SJSA1 (cell line): ENCODE measurements around the gene SAMD5. TPM values are rescaled to one million over a fixed set of nuclear protein-coding genes. Genes with fewer than 3 reads are reported as not detected.

ENCODE experiments used
- DNase-seq, 2 experiments: peaks; one replicate each; pipeline ENCODE4 v3.0.0-alpha.2; 2015 to 2020; ENCODE audit warnings: low spot score in 2 of 2, low read depth in 1 of 2
- H3K27ac ChIP-seq: fragments of 250-450 bp; sonication (Bioruptor Pico); 2 replicates; pipeline ENCODE4 v1.5.1; 2020; ENCODE audit warnings: mild to moderate bottlenecking, moderate library complexity
- H3K27me3 ChIP-seq: fragments of 250-450 bp; sonication (Bioruptor Pico); replicated peaks from 2 replicates; pipeline ENCODE4 v1.5.1; 2020; ENCODE audit warnings: mild to moderate bottlenecking, moderate library complexity
- H3K36me3 ChIP-seq: fragments of 250-450 bp; sonication (Bioruptor Pico); 2 replicates; pipeline ENCODE4 v1.5.1; 2020; ENCODE audit warnings: mild to moderate bottlenecking
- H3K4me1 ChIP-seq: fragments of 250-450 bp; sonication (Bioruptor Pico); replicated peaks from 2 replicates; pipeline ENCODE4 v1.6.1; 2021; ENCODE audit warnings: mild to moderate bottlenecking
- H3K4me3 ChIP-seq: fragments of 250-450 bp; sonication (Bioruptor Pico); 2 replicates; pipeline ENCODE4 v1.5.1; 2020; ENCODE audit warnings: mild to moderate bottlenecking
- H3K9me3 ChIP-seq: fragments of 250-450 bp; sonication (Bioruptor Pico); replicated peaks from 2 replicates; pipeline ENCODE4 v1.5.1; 2020; ENCODE audit warnings: mild to moderate bottlenecking
- total RNA-seq: library from RNA; depleted of rRNA; stranded (reverse); fragments of >200 nt; shearing (Covaris generic); gene quantifications from 2 replicates; pipeline ENCODE4 v1.2.3, GENCODE V29; 2014

The SAMD5 gene
- total RNA-seq, 1 experiment from 2014 or later = 21.5 TPM

- Histone ChIP-seq H3K27me3 (no peaks in the 10 kb centered on the region), H3K4me1 (peaks cover 4% of the 10 kb centered on the region; the same call in 1 of the 2 replicates), H3K36me3 (no peaks in the 10 kb centered on the region), H3K9me3 (no peaks in the 10 kb centered on the region), H3K4me3 (no peak overlapping the region), H3K27ac (no peak overlapping the region)
- no peak for DNase-seq
These were observed 80.0 kb downstream of the SAMD5 start for GRCh38 chr6:147588469-147588868.

- peaks cover 4% of the 10 kb centered on the region; the same call in 1 of the 2 replicates for H3K4me1 ChIP-seq
- no peak overlapping the region for H3K27ac ChIP-seq
- no peaks in the 10 kb centered on the region for H3K27me3 ChIP-seq
- no peak overlapping the region for H3K4me3 ChIP-seq
- no peak for DNase-seq
- H3K9me3 ChIP-seq = no peaks in the 10 kb centered on the region
- H3K36me3 ChIP-seq = no peaks in the 10 kb centered on the region
These were observed 81.3 kb downstream of the SAMD5 start for GRCh38 chr6:147589739-147590250.

DNA sequence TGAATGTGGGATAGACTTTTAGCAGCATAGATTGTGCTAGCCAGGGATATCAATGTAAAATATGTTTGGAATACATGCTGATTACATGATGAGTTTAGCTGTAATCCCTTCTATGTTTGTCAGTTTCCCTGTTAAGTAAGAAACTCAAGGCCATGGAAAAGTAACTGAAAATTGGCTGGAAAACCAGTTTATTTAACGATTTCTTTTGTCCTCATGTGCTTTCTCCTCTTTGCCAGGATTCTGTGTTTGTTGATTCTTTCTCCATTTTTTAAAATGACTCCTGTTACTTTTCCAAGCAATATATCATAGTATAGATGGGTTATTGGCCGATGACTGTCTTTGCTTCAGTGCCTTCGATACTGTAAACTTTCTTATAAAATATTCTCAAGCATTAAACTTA lies 87.5 kb downstream of the SAMD5 start:
- no peaks in the 10 kb centered on the region for H3K9me3 ChIP-seq
- H3K4me3 ChIP-seq = no peak overlapping the region
- H3K4me1 ChIP-seq = no peaks in the 10 kb centered on the region
- H3K36me3 ChIP-seq = no peaks in the 10 kb centered on the region
- 0 out of 2 replicates have a peak, but pooled peaks cover 3% of the 10 kb centered on the region for H3K27me3 ChIP-seq
- no peak overlapping the region for H3K27ac ChIP-seq
- DNase-seq = no peak

DNA sequence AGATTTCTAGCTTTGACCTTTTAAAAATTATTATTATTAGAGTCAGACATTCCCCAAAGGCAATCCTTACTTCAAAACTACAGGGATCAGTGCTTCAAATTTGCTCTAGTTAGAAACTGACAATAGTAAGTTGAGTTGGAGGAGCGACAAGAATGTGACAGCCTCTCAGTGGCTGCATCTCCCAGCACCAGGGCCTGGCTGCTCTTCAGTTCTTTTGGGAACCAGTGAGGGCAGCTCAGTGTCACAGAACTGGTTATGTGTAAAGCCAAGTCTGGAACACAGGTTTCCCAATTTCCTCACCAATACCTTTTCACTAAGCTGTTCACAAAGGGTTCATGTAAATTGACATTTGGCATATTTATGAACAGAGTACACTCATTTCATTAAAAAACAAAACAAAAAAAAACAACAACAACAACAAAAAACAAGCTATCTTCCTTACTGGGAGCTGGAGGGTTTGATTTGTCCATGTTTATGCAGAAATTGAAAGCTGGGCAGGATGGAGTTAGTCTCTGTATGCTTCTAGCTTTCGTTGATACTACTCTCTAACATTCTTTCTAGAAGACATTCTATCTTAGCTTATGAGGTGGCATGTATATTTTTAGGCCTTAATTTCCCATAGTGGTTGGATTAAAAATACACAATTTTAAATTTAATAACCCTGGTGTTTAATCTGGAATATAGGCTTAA lies 95.0 kb downstream of the SAMD5 start:
- Histone ChIP-seq H3K36me3 (no peaks in the 10 kb centered on the region), H3K27me3 (0 out of 2 replicates have a peak, but pooled peaks cover 3% of the 10 kb centered on the region)
- DNase-seq = no peak

GRCh38 chr6:147604373-147604772 lies 95.9 kb downstream of the SAMD5 start:
- Histone ChIP-seq H3K27me3 (0 out of 2 replicates have a peak, but pooled peaks cover 3% of the 10 kb centered on the region), H3K9me3 (0 out of 2 replicates have a peak, but pooled peaks cover 3% of the 10 kb centered on the region), H3K27ac (no peak overlapping the region), H3K4me3 (no peak overlapping the region), H3K36me3 (no peaks in the 10 kb centered on the region), H3K4me1 (no peaks in the 10 kb centered on the region)
- DNase-seq = no peak

More for the DNA sequence above, 95.0 kb downstream of the SAMD5 start:
- Histone ChIP-seq H3K4me1 (no peaks in the 10 kb centered on the region), H3K27ac (no peak overlapping the region), H3K4me3 (no peak overlapping the region), H3K9me3 (0 out of 2 replicates have a peak, but pooled peaks cover 3% of the 10 kb centered on the region)

- no peak overlapping the region for H3K27ac ChIP-seq
- no peaks in the 10 kb centered on the region for H3K27me3 ChIP-seq
- no peaks in the 10 kb centered on the region; the same call in 1 of the 2 replicates for H3K36me3 ChIP-seq
- H3K4me3 ChIP-seq = no peak overlapping the region
- DNase-seq = no peak
- H3K4me1 ChIP-seq = peaks cover 9% of the 10 kb centered on the region
- H3K9me3 ChIP-seq = 0 out of 2 replicates have a peak, but pooled peaks cover 3% of the 10 kb centered on the region
These were observed 103.5 kb downstream of the SAMD5 start for GRCh38 chr6:147611992-147612391.

GRCh38 chr6:147614501-147614900 lies 106.0 kb downstream of the SAMD5 start:
- H3K4me1 ChIP-seq = peaks cover 9% of the 10 kb centered on the region
- no peak overlapping the region for H3K4me3 ChIP-seq
- H3K36me3 ChIP-seq = no peaks in the 10 kb centered on the region; the same call in 1 of the 2 replicates
- H3K9me3 ChIP-seq = no peaks in the 10 kb centered on the region
- H3K27ac ChIP-seq = no peak overlapping the region
- no peak for DNase-seq
- no peaks in the 10 kb centered on the region for H3K27me3 ChIP-seq

- peaks cover 9% of the 10 kb centered on the region for H3K4me1 ChIP-seq
- no peaks in the 10 kb centered on the region; the same call in 1 of the 2 replicates for H3K36me3 ChIP-seq
- H3K27me3 ChIP-seq = no peaks in the 10 kb centered on the region
- no peak overlapping the region for H3K4me3 ChIP-seq
- H3K27ac ChIP-seq = no peak overlapping the region
- H3K9me3 ChIP-seq = no peaks in the 10 kb centered on the region
- peak in 1 of 2 experiments; percentile 67 for DNase-seq
These were observed 107.4 kb downstream of the SAMD5 start for GRCh38 chr6:147615659-147616456.

DNA sequence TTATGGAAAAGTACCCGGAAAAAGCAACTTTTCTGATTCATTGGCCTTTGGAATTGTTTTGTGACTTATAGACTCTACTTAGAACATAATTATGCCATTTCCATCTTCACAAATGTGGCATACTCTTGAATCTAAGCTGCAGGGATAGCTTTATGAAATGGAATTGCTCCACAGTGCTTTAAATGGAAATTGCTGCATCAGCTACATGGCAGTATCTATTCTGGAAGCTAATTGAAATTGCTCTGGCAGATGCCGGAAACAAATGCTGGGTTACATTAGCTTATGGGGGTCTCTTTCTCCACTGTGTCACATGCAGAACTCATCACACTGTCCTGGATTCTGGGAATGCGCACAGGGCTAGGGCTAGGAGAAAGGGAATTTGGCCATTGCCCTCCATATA lies 108.9 kb downstream of the SAMD5 start:
- H3K27ac ChIP-seq = no peak overlapping the region
- H3K4me1 ChIP-seq = peaks cover 17% of the 10 kb centered on the region
- no peaks in the 10 kb centered on the region for H3K9me3 ChIP-seq
- no peak overlapping the region for H3K4me3 ChIP-seq
- H3K36me3 ChIP-seq = no peaks in the 10 kb centered on the region; the same call in 1 of the 2 replicates
- DNase-seq = no peak
- no peaks in the 10 kb centered on the region for H3K27me3 ChIP-seq

DNA sequence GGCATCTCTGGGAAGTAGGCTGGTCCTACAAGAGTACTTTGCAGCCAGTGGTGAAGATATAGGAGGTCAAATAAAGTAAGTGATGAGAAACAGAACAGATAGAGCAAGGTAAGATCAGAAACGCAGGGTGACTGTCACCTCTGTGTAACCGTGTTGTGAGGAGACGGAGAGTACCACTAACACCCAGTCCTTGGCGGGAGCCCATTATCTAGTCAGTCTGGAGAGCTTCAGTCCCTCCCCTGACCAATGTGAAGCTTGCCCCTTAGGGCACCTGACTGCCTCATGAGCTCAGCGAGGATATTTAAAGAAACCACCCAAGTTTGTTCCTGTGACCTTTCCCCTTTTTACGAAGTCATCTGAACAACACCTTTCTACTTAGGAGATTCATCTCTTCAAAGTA lies 110.0 kb downstream of the SAMD5 start:
- H3K36me3 ChIP-seq = no peaks in the 10 kb centered on the region; the same call in 1 of the 2 replicates
- no peak overlapping the region for H3K4me3 ChIP-seq

DNA sequence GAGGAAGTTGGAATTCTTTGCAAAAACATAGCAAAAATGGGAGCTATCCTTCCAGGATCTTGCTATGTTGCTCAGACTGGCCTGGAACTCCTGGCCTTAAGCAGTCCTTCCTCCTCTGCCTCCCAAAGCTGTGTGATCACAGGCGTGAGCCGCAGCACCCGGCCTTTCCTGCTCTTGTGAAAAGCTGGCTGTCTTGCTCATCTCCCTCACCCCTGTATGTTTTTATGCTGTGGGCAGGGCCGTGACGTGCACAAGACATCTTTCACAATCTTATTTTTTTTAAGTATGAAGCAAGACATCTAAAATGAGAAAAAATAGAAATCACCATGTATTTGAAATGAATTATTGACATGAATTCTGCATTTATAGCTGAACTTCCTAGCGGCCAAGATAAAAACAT lies 110.4 kb downstream of the SAMD5 start:
- no peaks in the 10 kb centered on the region; the same call in 1 of the 2 replicates for H3K36me3 ChIP-seq
- no peak for DNase-seq
- H3K27me3 ChIP-seq = no peaks in the 10 kb centered on the region
- no peak overlapping the region for H3K27ac ChIP-seq
- H3K4me1 ChIP-seq = peaks cover 17% of the 10 kb centered on the region
- no peaks in the 10 kb centered on the region for H3K9me3 ChIP-seq
- H3K4me3 ChIP-seq = no peak overlapping the region

More for the DNA sequence above, 110.0 kb downstream of the SAMD5 start:
- H3K9me3 ChIP-seq = no peaks in the 10 kb centered on the region
- H3K27me3 ChIP-seq = no peaks in the 10 kb centered on the region
- no peak for DNase-seq
- H3K27ac ChIP-seq = no peak overlapping the region
- peaks cover 17% of the 10 kb centered on the region for H3K4me1 ChIP-seq
